Stimulated activated CD4-positive, alpha-beta T cell treated with anti-CD3 and anti-CD28 coated beads, Interleukin-12 subunit alpha, Interleukin-12 subunit beta, amount 100 ng/mL, for 24 hours (primary cell): Measurements from ENCODE around the gene TTC8.

Experiments
- DNase-seq, 2 experiments: peaks; one replicate each; pipeline ENCODE4 v3.0.0-alpha.2; 2020; ENCODE audit warnings: low read depth in 2 of 2

TTC8 gene

DNA sequence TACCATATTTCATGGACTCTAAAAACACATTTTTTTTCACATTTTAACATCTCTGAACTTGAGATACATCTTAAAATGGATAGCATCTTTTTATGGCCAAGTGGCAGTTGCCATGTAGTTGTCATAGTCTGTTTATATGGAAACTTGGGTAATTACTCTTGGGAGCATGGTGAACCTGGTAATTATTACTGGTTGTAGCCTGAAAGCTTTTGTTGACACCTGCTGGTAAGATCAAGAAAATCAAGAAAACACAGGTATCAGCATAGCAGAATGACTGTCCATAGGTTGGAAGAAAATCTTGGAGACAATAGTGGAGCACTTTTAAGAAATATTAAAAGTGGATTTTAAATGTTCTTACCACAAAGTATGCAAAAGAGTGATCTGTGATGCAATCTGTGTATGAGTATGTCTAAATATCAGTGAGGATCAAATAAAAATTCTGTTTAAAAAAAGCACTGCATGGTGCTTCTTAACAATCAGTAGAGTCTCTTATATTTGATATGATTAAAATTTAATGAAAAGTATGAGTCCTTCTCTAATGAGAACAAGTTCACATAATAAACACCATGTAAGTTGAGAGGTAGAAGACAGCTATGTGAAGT, 44.2 kb downstream of the TTC8 start:
- DNase-seq = no peak

DNA sequence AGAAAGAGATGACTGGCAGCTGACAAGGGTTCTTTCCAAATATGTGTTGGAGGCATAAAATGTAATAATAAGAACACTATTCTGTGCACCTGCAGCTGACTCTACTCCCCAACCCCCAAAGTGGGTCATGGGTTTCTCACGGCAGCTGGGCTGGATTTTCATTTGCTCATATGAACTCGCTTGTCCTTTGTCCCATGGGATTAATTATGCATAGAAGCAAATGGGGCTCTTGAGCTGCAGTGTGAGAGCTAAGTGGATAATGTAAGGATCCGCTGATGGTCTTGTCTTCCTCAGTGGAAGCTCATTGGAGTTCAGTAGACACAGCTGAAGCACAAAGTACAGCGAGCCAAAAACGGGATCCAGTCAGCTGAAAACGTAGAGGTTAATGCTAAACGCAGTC, 46.3 kb downstream of the TTC8 start:
- DNase-seq = no peak

DNA sequence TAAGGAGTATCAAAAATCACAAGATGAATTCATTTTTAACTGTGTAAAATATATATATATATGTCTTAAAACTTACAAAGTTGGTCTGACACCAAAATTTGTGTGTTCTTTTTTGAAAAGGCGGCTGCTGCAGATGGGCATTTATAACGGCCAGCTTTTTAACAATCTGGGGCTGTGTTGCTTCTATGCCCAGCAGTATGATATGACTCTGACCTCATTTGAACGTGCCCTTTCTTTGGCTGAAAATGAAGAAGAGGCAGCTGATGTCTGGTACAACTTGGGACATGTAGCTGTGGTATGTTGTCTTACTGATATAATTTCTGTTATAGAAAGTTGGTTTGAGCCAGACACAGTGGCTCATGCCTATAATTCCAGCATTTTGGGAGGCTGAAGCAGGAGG, 47.0 kb downstream of the TTC8 start:
- DNase-seq = no peak

DNA sequence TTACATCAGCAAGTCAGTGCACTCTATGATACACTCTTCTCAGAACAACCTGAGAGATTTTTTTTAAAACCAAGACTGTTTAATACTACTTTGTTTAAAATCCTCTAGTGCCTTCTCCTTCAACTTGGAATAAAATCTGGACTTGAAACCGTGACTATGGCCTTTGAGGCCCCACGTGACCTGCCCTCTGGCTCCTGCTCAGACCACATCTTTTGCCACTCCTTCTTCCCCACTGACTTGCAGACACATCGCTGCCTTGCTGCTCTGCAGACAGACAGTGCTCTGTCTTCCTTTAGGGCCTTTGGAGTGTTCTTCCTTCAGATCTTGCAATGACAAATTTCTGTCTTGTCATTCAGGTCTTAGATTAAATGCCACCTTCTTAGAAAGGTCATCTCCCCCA, 48.5 kb downstream of the TTC8 start:
- no peak for DNase-seq

DNA sequence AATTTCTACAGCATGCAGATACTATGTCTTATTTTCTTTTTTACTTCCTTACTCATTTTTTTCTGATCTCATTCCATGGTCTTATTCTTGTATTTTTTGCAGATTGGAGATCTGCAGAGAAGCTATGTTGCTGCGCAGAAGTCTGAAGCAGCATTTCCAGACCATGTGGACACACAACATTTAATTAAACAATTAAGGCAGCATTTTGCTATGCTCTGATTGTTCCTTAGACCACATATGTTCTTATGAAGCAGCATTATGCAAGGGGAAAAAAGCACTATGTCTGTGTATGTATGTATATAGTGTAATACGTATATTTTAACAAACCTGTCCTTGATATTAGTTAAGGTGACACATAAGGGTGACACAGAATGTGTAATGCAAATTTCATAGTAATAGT, 52.7 kb downstream of the TTC8 start:
- DNase-seq = no peak

DNA sequence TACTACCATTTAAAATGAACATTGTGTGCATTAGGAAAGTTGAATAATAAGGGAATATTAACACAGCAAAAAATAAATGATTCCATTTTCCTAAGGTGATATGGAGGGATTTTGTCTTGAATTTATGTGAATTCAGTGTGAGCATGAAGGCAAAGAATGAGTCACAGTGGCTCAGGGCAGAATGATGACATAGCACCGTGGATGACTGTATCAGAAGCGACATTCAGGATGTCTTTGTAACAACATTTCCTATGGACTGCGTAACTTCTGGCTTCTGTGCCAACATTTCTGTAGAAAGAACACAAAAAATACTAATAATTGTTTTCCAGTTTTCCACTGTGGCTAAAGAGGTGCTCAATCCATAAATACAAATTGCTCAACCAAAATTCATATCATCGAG, 54.6 kb downstream of the TTC8 start:
- DNase-seq = no peak

DNA sequence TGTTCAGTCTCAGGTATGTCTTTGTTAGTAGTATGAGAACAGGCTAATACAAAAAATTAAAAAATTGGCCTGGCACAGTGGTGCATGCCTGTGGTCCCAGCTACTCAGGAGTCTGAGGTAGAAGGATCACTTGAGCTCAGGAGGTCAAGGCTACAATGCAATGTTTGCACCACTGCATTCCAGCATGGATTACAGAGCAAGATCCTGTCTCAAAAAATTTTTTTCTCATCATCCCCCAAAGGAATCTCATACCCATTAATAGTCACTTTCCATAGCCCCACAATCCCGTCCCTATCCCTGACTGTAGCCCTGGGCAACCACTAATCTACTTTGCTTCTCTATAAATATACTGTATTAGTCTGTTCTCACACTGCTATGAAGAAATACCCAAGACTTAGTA, 57.8 kb downstream of the TTC8 start:
- DNase-seq = no peak

DNA sequence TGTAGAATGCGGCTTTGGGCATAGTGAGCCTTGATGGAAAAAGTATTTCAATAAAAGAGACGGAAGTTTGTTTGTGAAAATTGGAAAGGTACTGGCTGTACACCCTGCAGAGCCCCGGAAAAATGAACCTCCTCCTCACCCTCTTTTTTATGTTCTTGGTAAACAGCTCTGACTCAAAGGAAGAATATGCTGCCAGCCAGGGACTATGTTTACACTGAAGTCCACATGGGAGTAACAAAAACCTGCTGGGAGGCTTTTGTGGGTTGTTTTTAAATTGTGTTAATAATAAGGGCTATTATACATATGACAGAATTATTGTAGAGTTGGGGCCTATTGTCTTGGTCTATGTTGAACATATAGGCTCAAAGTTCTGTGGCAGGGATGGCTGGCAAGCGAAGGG, 70.7 kb downstream of the TTC8 start:
- no peak for DNase-seq

DNA sequence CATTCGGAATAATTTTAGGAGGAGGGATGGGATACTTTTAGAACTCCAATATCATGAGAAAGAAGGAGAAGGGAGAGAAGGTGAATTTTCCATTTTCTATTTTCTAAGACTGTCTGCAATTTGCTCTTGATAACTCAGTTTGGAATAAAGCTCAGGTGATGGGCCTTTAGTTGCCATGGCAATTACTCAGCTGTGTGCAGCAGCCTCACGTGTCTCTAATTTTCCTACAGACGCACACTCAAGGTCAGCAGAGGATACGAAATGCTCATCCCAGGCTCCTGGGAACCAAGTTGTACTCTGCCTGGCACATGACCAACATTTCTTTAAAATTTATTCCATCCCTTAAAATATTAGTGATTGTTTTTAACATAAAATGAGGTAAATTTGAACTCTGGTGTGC, 76.7 kb downstream of the TTC8 start:
- DNase-seq = no peak

DNA sequence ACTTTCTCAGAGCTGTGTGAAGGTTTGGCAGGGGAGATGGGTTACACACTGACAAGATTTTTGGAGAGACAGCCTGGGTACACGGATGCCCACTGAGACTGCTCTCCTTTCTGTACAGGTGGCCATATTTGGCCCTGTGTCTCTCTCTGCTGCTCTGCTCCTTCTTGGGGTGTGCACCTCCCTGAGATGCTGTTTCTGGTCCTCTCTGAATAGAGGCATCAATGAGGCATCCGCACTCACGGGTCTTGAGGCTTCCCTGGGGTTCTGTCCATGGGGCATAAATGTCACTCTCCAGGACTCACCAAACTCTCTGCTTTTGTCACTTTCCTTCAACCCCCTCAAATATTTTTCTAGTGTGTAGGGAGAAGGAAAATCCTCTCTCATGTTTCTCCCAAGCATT, 77.5 kb downstream of the TTC8 start:
- DNase-seq = no peak

DNA sequence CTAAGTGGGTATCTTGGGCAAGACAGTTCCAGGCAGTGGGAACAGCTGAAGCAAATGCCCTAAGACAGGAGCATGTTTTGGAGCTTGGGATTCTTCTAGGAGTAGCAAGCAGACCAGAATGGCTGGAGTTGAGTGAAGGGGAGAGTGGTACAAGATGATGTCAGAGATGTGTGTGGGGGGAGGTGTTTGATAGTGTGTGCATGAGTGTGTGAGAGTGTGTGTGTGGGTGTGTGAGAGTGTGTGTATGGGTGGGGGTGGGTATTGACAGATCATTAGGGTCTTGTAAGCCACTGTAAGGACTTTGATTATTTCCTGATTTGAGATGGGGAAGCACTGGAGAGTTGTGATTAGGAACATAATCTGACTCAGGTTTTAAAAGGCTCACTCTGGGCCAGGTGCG, 78.4 kb downstream of the TTC8 start:
- DNase-seq = no peak

DNA sequence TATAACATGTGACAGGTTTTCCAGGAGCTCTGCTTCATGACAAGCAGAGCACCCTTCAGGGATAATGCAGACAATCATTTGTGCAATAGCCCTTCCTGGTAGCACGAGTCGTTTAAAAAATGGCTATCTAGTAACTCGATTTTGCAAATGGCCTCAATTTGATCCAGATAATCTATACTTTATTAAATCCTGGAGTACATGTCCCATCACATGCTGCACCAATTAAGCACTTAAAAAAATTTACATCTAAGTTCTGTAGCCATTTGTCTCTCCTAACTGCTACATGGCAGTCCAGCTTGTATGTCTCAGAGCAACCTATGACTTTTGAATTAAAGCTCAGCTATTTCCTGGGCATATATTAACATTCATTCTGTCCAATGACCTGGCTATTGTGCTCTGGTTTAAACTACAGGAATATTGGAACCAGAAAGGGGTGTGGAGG, 79.8 kb downstream of the TTC8 start:
- DNase-seq = no peak

DNA sequence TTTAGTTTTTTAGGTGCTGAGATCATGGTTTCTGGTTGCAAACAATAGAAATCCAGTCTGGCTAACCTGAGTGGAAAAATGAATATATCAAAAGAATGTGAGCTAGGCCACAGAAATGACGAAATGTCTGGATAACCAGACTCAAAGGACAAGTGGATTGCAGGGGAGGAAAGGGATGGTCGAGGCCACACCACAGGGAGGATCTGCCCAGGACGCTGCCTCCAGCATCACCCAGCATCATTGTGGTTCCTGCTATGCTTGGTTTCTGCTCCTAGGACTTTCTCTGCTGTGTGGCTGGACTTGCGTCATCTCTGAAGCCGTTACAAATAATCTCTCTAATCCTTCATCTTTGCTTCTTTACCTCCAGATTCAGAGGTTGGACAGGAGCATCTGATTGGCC, 80.4 kb downstream of the TTC8 start:
- DNase-seq = no peak

DNA sequence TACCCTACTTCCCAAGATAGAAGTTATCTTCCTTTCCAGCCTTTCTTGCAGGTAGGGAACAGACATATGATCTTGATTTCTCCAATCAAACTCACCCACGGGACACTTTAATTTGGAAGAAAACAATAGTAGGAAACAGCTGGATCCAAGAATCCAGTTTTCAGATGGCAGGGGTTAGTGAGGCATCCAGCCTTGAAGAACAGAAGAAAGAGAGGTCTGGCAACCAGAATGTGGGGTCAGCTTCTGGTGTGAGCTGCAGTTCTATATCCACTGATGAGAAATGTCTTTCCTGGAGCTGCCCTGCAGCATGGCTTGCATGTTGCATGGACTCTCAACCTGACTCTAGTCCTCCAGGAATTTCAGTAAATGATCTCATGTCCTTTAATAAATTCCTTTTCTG, 83.8 kb downstream of the TTC8 start:
- DNase-seq = no peak

DNA sequence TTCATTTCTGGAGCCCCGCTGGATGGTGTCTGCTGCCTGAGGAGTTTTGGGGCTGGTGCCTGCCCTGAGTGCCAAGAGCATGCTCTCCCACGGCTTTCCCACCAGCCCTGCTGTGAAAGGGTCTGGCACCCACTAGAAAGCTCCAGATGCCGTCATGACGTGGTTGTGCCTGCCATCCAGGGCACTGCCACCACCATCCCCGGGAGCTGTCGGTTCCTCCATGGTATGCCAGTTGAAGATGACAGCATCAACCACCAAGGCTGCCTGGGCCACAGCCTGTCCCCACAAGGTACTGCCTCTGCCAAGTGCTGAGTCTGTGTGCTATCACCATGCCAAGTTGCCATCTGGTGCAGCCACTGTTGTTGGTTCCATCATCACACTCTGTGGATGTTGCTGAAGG, 85.9 kb downstream of the TTC8 start:
- no peak for DNase-seq

DNA sequence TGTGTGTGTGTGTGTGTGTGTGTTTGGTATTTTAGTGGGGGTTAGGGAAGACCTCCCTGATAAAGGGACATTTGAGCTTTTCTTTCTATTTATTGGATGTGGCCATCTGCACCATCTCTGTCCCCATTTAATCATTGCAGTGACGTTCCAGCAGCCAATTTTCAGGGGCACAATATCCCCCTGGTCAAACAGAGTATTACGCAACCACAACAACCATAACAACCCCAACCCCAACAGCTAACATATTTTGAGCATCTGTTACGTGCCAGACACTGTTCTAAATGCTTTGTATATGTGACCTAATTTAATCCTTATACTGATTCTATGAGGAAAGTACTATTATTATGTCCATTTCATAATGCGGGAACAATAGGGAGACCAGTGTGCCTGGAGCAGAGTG, 87.4 kb downstream of the TTC8 start:
- no peak for DNase-seq

DNA sequence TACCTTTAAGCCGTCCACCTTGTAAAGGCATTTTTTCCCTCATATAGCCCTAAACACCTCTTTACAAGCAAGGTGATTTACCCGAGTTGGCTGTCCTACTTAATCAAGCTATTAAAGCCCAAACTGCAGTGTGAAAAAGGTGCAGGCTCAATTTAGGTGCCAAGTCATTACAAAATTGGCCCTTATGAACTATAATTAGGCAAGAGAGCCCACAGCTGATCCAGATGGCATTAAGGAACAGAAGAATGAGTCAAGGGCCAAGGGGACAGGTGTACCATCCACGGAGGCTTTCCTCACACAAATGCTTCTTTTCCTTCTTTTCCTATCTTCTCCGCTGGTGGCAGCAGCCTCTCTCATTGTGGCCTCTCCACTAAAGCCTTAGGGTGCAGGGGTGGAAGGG, 90.5 kb downstream of the TTC8 start:
- DNase-seq = no peak

DNA sequence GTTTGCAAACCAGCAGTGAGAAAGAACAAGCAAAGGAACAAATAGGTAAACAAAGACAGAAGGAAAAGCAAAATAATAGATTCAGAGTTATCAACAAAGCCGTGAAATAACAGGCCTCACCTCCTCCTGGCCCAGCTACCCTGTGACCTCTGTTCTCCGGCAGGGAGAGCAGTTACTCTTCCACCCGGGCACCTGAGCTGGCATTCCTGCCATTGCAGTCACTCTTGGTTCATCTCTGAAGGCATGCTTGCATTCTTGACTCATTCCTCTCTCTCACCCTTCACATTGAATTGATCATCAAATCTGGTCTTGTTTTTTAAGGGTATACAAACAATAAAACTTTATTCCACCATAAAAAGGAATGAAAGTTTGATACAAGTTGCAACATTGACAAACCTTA, 95.1 kb downstream of the TTC8 start:
- no peak for DNase-seq
